Measurements from ENCODE around the gene BHLHA15.

Gene BHLHA15

GRCh38 chr7:98187138-98187502, 24.1 kb upstream of the BHLHA15 start:
- no peak for DNase-seq (ENCODE audit: low read depth)

- no peak for DNase-seq (ENCODE audit: low read depth)
Observed at GRCh38 chr7:98189559-98189958, 21.7 kb upstream of the BHLHA15 start.

GRCh38 chr7:98191668-98192431, 19.4 kb upstream of the BHLHA15 start:
- no peak for DNase-seq (ENCODE audit: low read depth)

- DNase-seq (ENCODE audit: low read depth): no peak
Observed at GRCh38 chr7:98192781-98193457, 18.3 kb upstream of the BHLHA15 start.

- no peak for DNase-seq (ENCODE audit: low read depth)
Observed at GRCh38 chr7:98193474-98194180, 17.6 kb upstream of the BHLHA15 start.

- DNase-seq (ENCODE audit: low read depth): no peak
Observed at GRCh38 chr7:98194186-98194585, 17.1 kb upstream of the BHLHA15 start.

- no peak for DNase-seq (ENCODE audit: low read depth)
Observed at GRCh38 chr7:98194672-98195457, 16.4 kb upstream of the BHLHA15 start.

GRCh38 chr7:98196706-98197605, 14.3 kb upstream of the BHLHA15 start:
- no peak for DNase-seq (ENCODE audit: low read depth)

GRCh38 chr7:98199131-98199530, 12.1 kb upstream of the BHLHA15 start:
- DNase-seq (ENCODE audit: low read depth): no peak

GRCh38 chr7:98200364-98200763, 10.9 kb upstream of the BHLHA15 start:
- no peak for DNase-seq (ENCODE audit: low read depth)

GRCh38 chr7:98202367-98203195, 8.7 kb upstream of the BHLHA15 start:
- no peak for DNase-seq (ENCODE audit: low read depth)

- DNase-seq (ENCODE audit: low read depth): no peak
Observed at GRCh38 chr7:98203261-98203963, 7.8 kb upstream of the BHLHA15 start.

GRCh38 chr7:98203964-98204605, 7.2 kb upstream of the BHLHA15 start:
- no peak for DNase-seq (ENCODE audit: low read depth)

GRCh38 chr7:98204670-98205069, 6.6 kb upstream of the BHLHA15 start:
- no peak for DNase-seq (ENCODE audit: low read depth)

GRCh38 chr7:98205162-98205845, 5.9 kb upstream of the BHLHA15 start:
- no peak for DNase-seq (ENCODE audit: low read depth)

- no peak for DNase-seq (ENCODE audit: low read depth)
Observed at GRCh38 chr7:98206451-98207330, 4.5 kb upstream of the BHLHA15 start.

GRCh38 chr7:98209166-98209920, 1.9 kb upstream of the BHLHA15 start:
- DNase-seq (ENCODE audit: low read depth): no peak

Data from amniotic epithelial cell (primary cell).